Panc1 (cell line): ENCODE data around the gene TXNDC11. TPM values are rescaled to one million over a fixed set of nuclear protein-coding genes. Genes with fewer than 3 reads are reported as not detected.

Experiments used
- ATAC-seq: fragments of 200-7000 bp; cut with Tn5 transposase; 2 replicates; pipeline ENCODE4 v1.9.1; 2020; ENCODE audit warnings: mild to moderate bottlenecking, moderate library complexity
- BruUV-seq: library from RNA; stranded (reverse); fragments of 400-500 nt; replicated peaks from 2 replicates; lab custom pipeline; 2021; lab: Mats Ljungman, UMichigan
- CTCF ChIA-PET: fragments of 300-600 bp; sonication (Branson Sonifier 250); formaldehyde crosslinking; loops from one replicate; lab custom pipeline; 2022; ENCODE audit warnings: antibody characterized with exemption; lab: Charles Lee
- POLR2A ChIA-PET: fragments of 300-600 bp; sonication (Branson Sonifier 250); formaldehyde crosslinking; loops from one replicate; lab custom pipeline; 2022; ENCODE audit warnings: antibody characterized with exemption; lab: Charles Lee
- DNase-seq: peaks from one replicate; pipeline ENCODE4 v3.0.0-alpha.2; 2010; ENCODE audit warnings: low read depth, low spot score
- H3K27ac ChIP-seq: 2 replicates; pipeline ENCODE4 v1.5.1; 2011; ENCODE audit warnings: mild to moderate bottlenecking, low read length, inconsistent platforms
- H3K27me3 ChIP-seq: fragments of 200-500 bp; sonication (Bioruptor generic); 2 replicates; pipeline ENCODE4 v1.6.0; 2014; ENCODE audit warnings: low read length, inconsistent platforms; ENCODE audit not compliant: control insufficient read depth, insufficient read depth
- H3K36me3 ChIP-seq: fragments of 200-500 bp; sonication (Bioruptor generic); 2 replicates; pipeline ENCODE4 v1.5.1; 2014; ENCODE audit warnings: inconsistent platforms, mild to moderate bottlenecking, low read length, moderate library complexity; ENCODE audit not compliant: control insufficient read depth, insufficient read depth
- H3K4me1 ChIP-seq: 2 replicates; pipeline ENCODE4 v1.5.1; 2011; ENCODE audit warnings: inconsistent platforms, mild to moderate bottlenecking, low read length, moderate library complexity; ENCODE audit not compliant: control insufficient read depth, insufficient read depth
- H3K4me3 ChIP-seq, 2 experiments: 2 replicates each; pipeline ENCODE4 v1.5.1; 2011 to 2012; ENCODE audit warnings: low read depth in 2 of 2, low read length in 2 of 2, mild to moderate bottlenecking in 2 of 2, inconsistent platforms in 1 of 2, moderate library complexity in 1 of 2
- H3K9me3 ChIP-seq: fragments of 200-500 bp; sonication (Bioruptor generic); 2 replicates; pipeline ENCODE4 v1.5.1; 2014; ENCODE audit warnings: low read depth, mild to moderate bottlenecking, inconsistent platforms, low read length, moderate library complexity; ENCODE audit not compliant: control insufficient read depth, insufficient read depth
- CTCF ChIP-seq: fragments of 450-650 bp; IDR thresholded peaks from 2 replicates; pipeline ENCODE4 v1.5.1; 2017; ENCODE audit warnings: mild to moderate bottlenecking
- POLR2AphosphoS5 ChIP-seq: IDR thresholded peaks from 2 replicates; pipeline ENCODE4 v1.6.1; 2012; ENCODE audit warnings: mild to moderate bottlenecking, low read depth, low read length, moderate library complexity
- REST ChIP-seq, 2 experiments: IDR thresholded peaks; 2 replicates each; pipeline ENCODE4 v1.6.1; 2011 to 2012; ENCODE audit warnings: low read depth in 2 of 2, control low read depth in 1 of 2, low read length in 1 of 2, mild to moderate bottlenecking in 1 of 2, moderate library complexity in 1 of 2; ENCODE audit not compliant: insufficient read depth in 1 of 2
- SIN3A ChIP-seq: IDR thresholded peaks from 2 replicates; pipeline ENCODE4 v1.6.1; 2012; ENCODE audit warnings: low read depth, mild to moderate bottlenecking, low read length, moderate library complexity, borderline replicate concordance; ENCODE audit not compliant: insufficient read depth
- TCF7L2 ChIP-seq: IDR thresholded peaks from 2 replicates; pipeline ENCODE4 v1.6.1; 2011; ENCODE audit warnings: mild to moderate bottlenecking, low read depth, low read length, inconsistent platforms
- in situ Hi-C: cut with HindIII; loops from 2 replicates; pipeline ENCODE4 v1.10.0; 2016; ENCODE audit warnings: low sequenced_read_pairs, low pct_unique_long_range_greater_than_20kb
- intact Hi-C: fragments of 100-400 bp; cut with micrococcal nuclease; formaldehyde crosslinking; loops from one replicate; pipeline ENCODE4 v1.10.0; 2022; ENCODE audit not compliant: unreplicated experiment
- total RNA-seq: library from RNA; stranded (reverse); gene quantifications from one replicate; pipeline ENCODE4 v1.2.1, GENCODE V29; 2021; ENCODE audit not compliant: unreplicated experiment

Gene TXNDC11
- total RNA-seq, 1 experiment from 2014 or later: 30.5 TPM

GRCh38 chr16:11632455-11632939, 110.2 kb downstream of the TXNDC11 start:
- ATAC-seq (no peak), DNase-seq (no peak)
- H3K36me3 ChIP-seq: no peaks in the 10 kb centered on the region
- H3K27me3 ChIP-seq: no peaks in the 10 kb centered on the region
- ChIA-PET CTCF (no interaction called here), POLR2A (no interaction called here)
- in situ Hi-C loops (no loop called here), intact Hi-C loops (no loop called here)
- no peaks in the 10 kb centered on the region for H3K9me3 ChIP-seq
- H3K4me1 ChIP-seq: no peaks in the 10 kb centered on the region
- no peak overlapping the region for H3K27ac ChIP-seq
- no TSS peak for BruUV-seq
- TF ChIP-seq POLR2AphosphoS5 (no peak), CTCF (no peak), REST (IDR thresholded peaks at IDR 0.05; ENCODE audit: insufficient read depth in 1 of 2, low read depth in 2 of 2, low read length in 1 of 2) (no peak), SIN3A (no peak), TCF7L2 (no peak)
- H3K4me3 ChIP-seq: no peak overlapping the region

- intact Hi-C loops (no loop called here), in situ Hi-C loops (no loop called here)
- CTCF ChIA-PET: interaction anchor here (0.5 kb wide), 1 partner anchor 12 kb away, joined by 5 read pairs; no protein-coding TSS in a partner anchor
- no peaks in the 10 kb centered on the region for H3K27me3 ChIP-seq
- POLR2A ChIA-PET: no interaction called here
- H3K36me3 ChIP-seq: no peaks in the 10 kb centered on the region
- TF ChIP-seq TCF7L2: no peak
- no peak for TF ChIP-seq POLR2AphosphoS5
- no peak for TF ChIP-seq SIN3A
- DNase-seq (no peak), ATAC-seq (no peak)
- no TSS peak for BruUV-seq
- H3K27ac ChIP-seq: no peak overlapping the region
- H3K4me3 ChIP-seq: no peak overlapping the region
- H3K4me1 ChIP-seq: no peaks in the 10 kb centered on the region
- no peaks in the 10 kb centered on the region for H3K9me3 ChIP-seq
Observed at GRCh38 chr16:11631214-11631613, 111.4 kb downstream of the TXNDC11 start.

GRCh38 chr16:11630768-11631056, 111.9 kb downstream of the TXNDC11 start:
- Histone ChIP-seq H3K36me3 (no peaks in the 10 kb centered on the region), H3K9me3 (no peaks in the 10 kb centered on the region), H3K4me3 (no peak overlapping the region), H3K27me3 (no peaks in the 10 kb centered on the region), H3K27ac (no peak overlapping the region), H3K4me1 (no peaks in the 10 kb centered on the region)
- TF ChIP-seq CTCF: no peak
- no peak for TF ChIP-seq TCF7L2
- TF ChIP-seq REST (IDR thresholded peaks at IDR 0.05; ENCODE audit: insufficient read depth in 1 of 2, low read depth in 2 of 2, low read length in 1 of 2): no peak
- no peak for TF ChIP-seq POLR2AphosphoS5
- TF ChIP-seq SIN3A: no peak
- no peak for ATAC-seq
- in situ Hi-C loops: no loop called here
- DNase-seq: no peak
- ChIA-PET CTCF (no interaction called here), POLR2A (interaction anchor here (0.6 kb wide), 1 partner anchor 1241 kb away, joined by 11 read pairs; no protein-coding TSS in a partner anchor)
- intact Hi-C loops: no loop called here
- no TSS peak for BruUV-seq
